Caco-2 (cell line): ENCODE measurements around the gene HSD11B2. TPM values are rescaled to one million over a fixed set of nuclear protein-coding genes. Genes with fewer than 3 reads are reported as not detected.

ENCODE experiments used
- BruUV-seq: library from RNA; stranded (reverse); fragments of 400-500 nt; replicated peaks from 2 replicates; lab custom pipeline; 2021; lab: Mats Ljungman, UMichigan
- CTCF ChIA-PET: fragments of 300-600 bp; sonication (Branson Sonifier 250); formaldehyde crosslinking; loops from one replicate; lab custom pipeline; 2022; ENCODE audit warnings: antibody characterized with exemption; lab: Charles Lee
- POLR2A ChIA-PET: fragments of 300-600 bp; sonication (Branson Sonifier 250); formaldehyde crosslinking; loops from one replicate; lab custom pipeline; 2022; ENCODE audit warnings: antibody characterized with exemption; lab: Charles Lee
- DNase-seq, 2 experiments: peaks; one replicate each; pipeline versions ENCODE4 v3.0.0 to v3.0.0-alpha.2; 2020 to 2022
- H3K27me3 ChIP-seq: replicated peaks from 2 replicates; pipeline ENCODE4 v1.6.0; 2011; ENCODE audit warnings: low read length; ENCODE audit not compliant: control insufficient read depth, insufficient read depth
- H3K36me3 ChIP-seq: 2 replicates; pipeline ENCODE4 v1.5.1; 2011; ENCODE audit warnings: low read length; ENCODE audit not compliant: control insufficient read depth, insufficient read depth
- H3K4me1 ChIP-seq: fragments of 250-450 bp; sonication (Bioruptor Pico); 2 replicates; pipeline ENCODE4 v1.5.1; 2020; ENCODE audit warnings: mild to moderate bottlenecking
- H3K4me3 ChIP-seq: 2 replicates; pipeline ENCODE4 v1.5.1; 2011; ENCODE audit warnings: low read depth, mild to moderate bottlenecking, control low read depth, low read length
- H3K9me3 ChIP-seq: fragments of 250-450 bp; sonication (Bioruptor Pico); 2 replicates; pipeline ENCODE4 v1.5.1; 2020; ENCODE audit warnings: mild to moderate bottlenecking, moderate library complexity
- H3K27ac Mint-ChIP-seq: one replicate; pipeline ENCODE4 v1.8.0; 2022; ENCODE audit warnings: mixed read lengths; ENCODE audit not compliant: unreplicated experiment
- H3K27me3 Mint-ChIP-seq: one replicate; pipeline ENCODE4 v1.8.0; 2022; ENCODE audit warnings: mixed read lengths; ENCODE audit not compliant: insufficient read depth, unreplicated experiment
- H3K36me3 Mint-ChIP-seq: one replicate; pipeline ENCODE4 v1.8.0; 2022; ENCODE audit warnings: mild to moderate bottlenecking, mixed read lengths; ENCODE audit not compliant: insufficient read depth, unreplicated experiment
- H3K4me1 Mint-ChIP-seq: one replicate; pipeline ENCODE4 v1.8.0; 2022; ENCODE audit warnings: low read depth, mixed read lengths; ENCODE audit not compliant: unreplicated experiment
- H3K4me3 Mint-ChIP-seq: one replicate; pipeline ENCODE4 v1.8.0; 2022; ENCODE audit warnings: mild to moderate bottlenecking, moderate library complexity, mixed read lengths; ENCODE audit not compliant: unreplicated experiment
- H3K9me3 Mint-ChIP-seq: one replicate; pipeline ENCODE4 v1.8.0; 2022; ENCODE audit warnings: mixed read lengths; ENCODE audit not compliant: unreplicated experiment
- intact Hi-C: fragments of 100-400 bp; cut with micrococcal nuclease; formaldehyde crosslinking; loops from one replicate; pipeline ENCODE4 v1.10.0; 2022; ENCODE audit not compliant: unreplicated experiment
- total RNA-seq: library from RNA; stranded (reverse); gene quantifications from 2 replicates; pipeline ENCODE4 v1.2.3, GENCODE V29; 2022
- TF ChIP-seq, protein P1 (sequence below), 2 experiments: fragments of 200-600 bp in 1 of 2; IDR thresholded peaks; 1 replicate in 1 of 2; 2 replicates in 1 of 2; pipeline versions ENCODE4 v1.5.1 to v1.8.0; 2011 to 2022; ENCODE audit warnings: antibody characterized with exemption in 1 of 2, control low read depth in 1 of 2, inconsistent platforms in 1 of 2, low read depth in 1 of 2, low read length in 1 of 2, mild to moderate bottlenecking in 1 of 2, moderate library complexity in 1 of 2; ENCODE audit not compliant: insufficient read depth in 1 of 2, severe bottlenecking in 1 of 2, unreplicated experiment in 1 of 2

The HSD11B2 gene
- total RNA-seq, 1 experiment from 2014 or later: 11.3 TPM

DNA sequence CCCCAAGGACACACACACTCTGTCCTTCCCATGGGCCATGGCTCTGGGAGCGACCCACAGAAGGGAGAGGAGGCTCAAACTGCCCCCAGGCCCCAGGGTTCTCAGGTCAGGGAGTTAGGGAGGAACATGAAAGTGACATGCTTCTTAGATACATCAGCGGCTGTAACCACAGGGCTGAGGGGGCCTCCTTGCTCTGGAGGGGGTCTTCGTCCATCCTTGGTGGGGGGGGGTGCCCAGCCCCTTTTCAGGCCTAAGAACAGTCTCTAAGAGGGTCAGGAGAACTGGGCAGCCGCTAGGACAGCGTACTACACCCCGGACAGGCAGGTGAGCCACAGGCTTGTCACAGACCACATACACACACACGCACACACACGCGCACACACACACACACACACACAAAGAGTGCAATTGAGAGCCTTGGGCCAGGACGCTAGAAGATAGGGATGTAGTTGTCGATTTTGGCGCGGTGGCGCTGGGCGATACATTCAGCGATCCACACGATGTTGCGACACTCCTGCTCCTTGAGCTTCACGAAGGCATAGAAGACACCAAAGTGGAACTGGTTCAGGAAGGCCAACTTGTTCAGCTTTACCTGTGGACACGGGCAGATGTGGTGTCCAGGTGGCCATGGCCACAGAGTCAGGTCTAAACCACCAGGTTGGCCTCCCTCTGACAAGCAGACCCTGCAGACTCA, 7.3 kb downstream of the HSD11B2 start:
- H3K27ac Mint-ChIP-seq: no peak overlapping the region
- no peaks in the 10 kb centered on the region for H3K9me3 Mint-ChIP-seq
- Histone ChIP-seq H3K36me3 (peaks cover 5% of the 10 kb centered on the region), H3K9me3 (no peaks in the 10 kb centered on the region), H3K4me3 (no peak overlapping the region), H3K27me3 (no peaks in the 10 kb centered on the region), H3K4me1 (no peaks in the 10 kb centered on the region)
- H3K4me3 Mint-ChIP-seq: no peak overlapping the region
- TSS peak; percentile 89 for BruUV-seq
- no peak for DNase-seq
- ChIA-PET CTCF (interaction anchor here (1.0 kb wide), 1 partner anchor 10 kb away, joined by 4 read pairs; no protein-coding TSS in a partner anchor), POLR2A (no interaction called here)
- H3K36me3 Mint-ChIP-seq: peaks cover 16% of the 10 kb centered on the region
- H3K4me1 Mint-ChIP-seq: no peaks in the 10 kb centered on the region
- intact Hi-C loops: no loop called here
- H3K27me3 Mint-ChIP-seq: no peaks in the 10 kb centered on the region
- TF ChIP-seq, protein P1, sequence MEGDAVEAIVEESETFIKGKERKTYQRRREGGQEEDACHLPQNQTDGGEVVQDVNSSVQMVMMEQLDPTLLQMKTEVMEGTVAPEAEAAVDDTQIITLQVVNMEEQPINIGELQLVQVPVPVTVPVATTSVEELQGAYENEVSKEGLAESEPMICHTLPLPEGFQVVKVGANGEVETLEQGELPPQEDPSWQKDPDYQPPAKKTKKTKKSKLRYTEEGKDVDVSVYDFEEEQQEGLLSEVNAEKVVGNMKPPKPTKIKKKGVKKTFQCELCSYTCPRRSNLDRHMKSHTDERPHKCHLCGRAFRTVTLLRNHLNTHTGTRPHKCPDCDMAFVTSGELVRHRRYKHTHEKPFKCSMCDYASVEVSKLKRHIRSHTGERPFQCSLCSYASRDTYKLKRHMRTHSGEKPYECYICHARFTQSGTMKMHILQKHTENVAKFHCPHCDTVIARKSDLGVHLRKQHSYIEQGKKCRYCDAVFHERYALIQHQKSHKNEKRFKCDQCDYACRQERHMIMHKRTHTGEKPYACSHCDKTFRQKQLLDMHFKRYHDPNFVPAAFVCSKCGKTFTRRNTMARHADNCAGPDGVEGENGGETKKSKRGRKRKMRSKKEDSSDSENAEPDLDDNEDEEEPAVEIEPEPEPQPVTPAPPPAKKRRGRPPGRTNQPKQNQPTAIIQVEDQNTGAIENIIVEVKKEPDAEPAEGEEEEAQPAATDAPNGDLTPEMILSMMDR (IDR thresholded peaks at IDR 0.05; ENCODE audit: insufficient read depth in 1 of 2, low read depth in 1 of 2, low read length in 1 of 2, severe bottlenecking in 1 of 2, unreplicated experiment in 1 of 2): no peak

DNA sequence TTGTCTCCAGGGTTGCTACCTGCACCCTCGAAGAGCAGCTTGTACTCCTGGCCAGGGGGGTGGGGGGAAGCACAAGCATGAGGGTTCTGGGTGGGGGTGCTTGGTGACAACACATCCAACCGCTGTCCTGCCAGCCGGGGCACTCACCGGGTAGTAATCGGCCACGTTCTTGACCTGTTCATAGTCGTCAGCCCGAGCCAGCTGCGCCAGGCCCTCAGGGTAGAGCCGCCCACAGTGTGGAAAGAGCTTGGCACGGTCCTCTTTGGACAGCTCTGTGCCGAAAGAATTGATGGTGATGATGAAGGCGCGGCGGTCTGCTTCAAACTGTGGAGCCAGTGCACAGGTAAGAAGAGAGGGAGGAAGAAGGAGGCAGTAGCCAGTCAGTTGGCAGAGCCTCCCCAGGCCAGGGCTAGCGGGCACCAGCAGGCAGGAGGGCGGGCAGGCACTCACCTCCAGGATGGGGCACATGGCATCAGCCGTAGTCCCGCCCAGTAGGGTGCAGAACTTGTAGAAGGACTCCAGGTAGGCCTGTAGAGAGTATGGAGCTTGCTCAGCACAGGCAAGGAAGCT, 8.0 kb downstream of the HSD11B2 start:
- no TSS peak for BruUV-seq
- no peak for DNase-seq
- peaks cover 16% of the 10 kb centered on the region for H3K36me3 Mint-ChIP-seq
- intact Hi-C loops: no loop called here
- no peaks in the 10 kb centered on the region for H3K27me3 Mint-ChIP-seq
- TF ChIP-seq, protein P1 (IDR thresholded peaks at IDR 0.05; ENCODE audit: insufficient read depth in 1 of 2, low read depth in 1 of 2, low read length in 1 of 2, severe bottlenecking in 1 of 2, unreplicated experiment in 1 of 2): no peak
- H3K4me3 Mint-ChIP-seq: no peak overlapping the region
- no peak overlapping the region for H3K27ac Mint-ChIP-seq
- Histone ChIP-seq H3K4me1 (no peaks in the 10 kb centered on the region), H3K9me3 (no peaks in the 10 kb centered on the region), H3K36me3 (peaks cover 5% of the 10 kb centered on the region), H3K4me3 (no peak overlapping the region), H3K27me3 (no peaks in the 10 kb centered on the region)
- ChIA-PET POLR2A (no interaction called here), CTCF (interaction anchor here (1.0 kb wide), 1 partner anchor 11 kb away, joined by 4 read pairs; no protein-coding TSS in a partner anchor)
- H3K4me1 Mint-ChIP-seq: no peaks in the 10 kb centered on the region
- no peaks in the 10 kb centered on the region for H3K9me3 Mint-ChIP-seq

DNA sequence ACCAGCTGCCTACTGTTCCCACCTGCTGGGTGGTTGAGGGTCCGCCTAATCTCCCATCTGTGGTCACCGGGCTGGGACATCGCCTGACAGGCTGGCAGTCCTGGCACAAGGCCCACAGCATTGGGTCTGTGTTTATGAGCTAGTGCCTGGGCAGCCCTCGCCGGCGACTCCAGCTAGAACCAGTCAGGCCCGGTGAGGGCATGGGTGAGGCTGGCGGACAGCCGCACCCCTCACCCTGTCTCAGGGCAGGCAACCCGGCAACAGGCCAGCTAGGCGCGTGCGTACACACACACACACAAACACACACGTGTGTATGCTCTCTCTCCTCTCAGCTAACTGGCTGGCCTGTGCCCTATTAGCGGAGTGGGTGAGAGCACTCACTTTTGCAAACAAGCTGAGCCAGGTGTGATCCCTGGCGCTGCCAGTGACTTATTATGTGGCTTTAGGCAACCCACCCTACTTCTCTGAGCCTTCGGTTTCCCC, 10.4 kb downstream of the HSD11B2 start:
- no peaks in the 10 kb centered on the region for H3K27me3 ChIP-seq
- no peak overlapping the region for H3K4me3 Mint-ChIP-seq
- no peak overlapping the region for H3K27ac Mint-ChIP-seq
- H3K4me1 ChIP-seq: no peaks in the 10 kb centered on the region
- BruUV-seq: no TSS peak
- TF ChIP-seq, protein P1 (IDR thresholded peaks at IDR 0.05; ENCODE audit: insufficient read depth in 1 of 2, low read depth in 1 of 2, low read length in 1 of 2, severe bottlenecking in 1 of 2, unreplicated experiment in 1 of 2): no peak
- H3K36me3 ChIP-seq: peaks cover 7% of the 10 kb centered on the region
- H3K36me3 Mint-ChIP-seq: peaks cover 16% of the 10 kb centered on the region
- no peaks in the 10 kb centered on the region for H3K27me3 Mint-ChIP-seq
- ChIA-PET CTCF (no interaction called here), POLR2A (no interaction called here)
- no peak for DNase-seq
- no peaks in the 10 kb centered on the region for H3K9me3 Mint-ChIP-seq
- H3K4me3 ChIP-seq: no peak overlapping the region
- H3K9me3 ChIP-seq: no peaks in the 10 kb centered on the region
- intact Hi-C loops: no loop called here
- no peaks in the 10 kb centered on the region for H3K4me1 Mint-ChIP-seq
